Measurements from ENCODE around the gene OGDH. TPM values are rescaled to one million over a fixed set of nuclear protein-coding genes. Genes with fewer than 3 reads are reported as not detected.

OGDH gene
- total RNA-seq, 1 donor from 2014 or later: 80.0 TPM

DNA sequence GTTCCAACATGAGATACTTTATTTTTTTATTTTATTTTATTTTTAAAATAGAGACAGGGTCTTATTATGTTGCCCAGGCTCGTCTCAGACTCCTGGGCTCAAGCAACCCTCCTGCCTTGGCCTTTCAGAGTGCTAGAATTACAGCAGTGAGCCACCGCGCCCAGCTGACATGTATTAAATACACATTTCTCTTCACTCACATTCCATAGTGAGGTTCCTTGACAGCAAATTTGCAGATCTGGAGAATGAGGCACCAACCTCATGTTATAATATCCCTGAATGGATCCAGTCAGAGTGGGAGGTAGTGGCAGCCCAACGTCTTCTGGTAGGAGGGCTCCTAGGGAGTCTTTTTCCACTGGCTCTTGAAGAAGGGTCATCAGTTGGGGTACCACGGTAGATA is 46.1 kb downstream of the OGDH start:
- Mint-ChIP-seq H3K4me1 (ENCODE audit: low read depth) (peaks cover 6% of the 10 kb centered on the region), H3K9me3 (ENCODE audit: low read depth) (peaks cover 4% of the 10 kb centered on the region), H3K27me3 (ENCODE audit: low read depth) (no peaks in the 10 kb centered on the region), H3K4me3 (ENCODE audit: unreplicated experiment) (no peak overlapping the region), H3K36me3 (ENCODE audit: low read depth) (peaks cover 22% of the 10 kb centered on the region), H3K27ac (ENCODE audit: unreplicated experiment) (no peak overlapping the region)
- TF ChIP-seq, protein P1, sequence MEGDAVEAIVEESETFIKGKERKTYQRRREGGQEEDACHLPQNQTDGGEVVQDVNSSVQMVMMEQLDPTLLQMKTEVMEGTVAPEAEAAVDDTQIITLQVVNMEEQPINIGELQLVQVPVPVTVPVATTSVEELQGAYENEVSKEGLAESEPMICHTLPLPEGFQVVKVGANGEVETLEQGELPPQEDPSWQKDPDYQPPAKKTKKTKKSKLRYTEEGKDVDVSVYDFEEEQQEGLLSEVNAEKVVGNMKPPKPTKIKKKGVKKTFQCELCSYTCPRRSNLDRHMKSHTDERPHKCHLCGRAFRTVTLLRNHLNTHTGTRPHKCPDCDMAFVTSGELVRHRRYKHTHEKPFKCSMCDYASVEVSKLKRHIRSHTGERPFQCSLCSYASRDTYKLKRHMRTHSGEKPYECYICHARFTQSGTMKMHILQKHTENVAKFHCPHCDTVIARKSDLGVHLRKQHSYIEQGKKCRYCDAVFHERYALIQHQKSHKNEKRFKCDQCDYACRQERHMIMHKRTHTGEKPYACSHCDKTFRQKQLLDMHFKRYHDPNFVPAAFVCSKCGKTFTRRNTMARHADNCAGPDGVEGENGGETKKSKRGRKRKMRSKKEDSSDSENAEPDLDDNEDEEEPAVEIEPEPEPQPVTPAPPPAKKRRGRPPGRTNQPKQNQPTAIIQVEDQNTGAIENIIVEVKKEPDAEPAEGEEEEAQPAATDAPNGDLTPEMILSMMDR (IDR thresholded peaks at IDR 0.05): no peak
- no peak for DNase-seq (ENCODE audit: low spot score)

GRCh38 chr7:44654255-44654796 is 47.9 kb downstream of the OGDH start:
- Mint-ChIP-seq H3K4me3 (ENCODE audit: unreplicated experiment) (no peak overlapping the region), H3K4me1 (ENCODE audit: low read depth) (peaks cover 6% of the 10 kb centered on the region), H3K9me3 (ENCODE audit: low read depth) (peaks cover 7% of the 10 kb centered on the region), H3K36me3 (ENCODE audit: low read depth) (peaks cover 22% of the 10 kb centered on the region), H3K27ac (ENCODE audit: unreplicated experiment) (no peak overlapping the region), H3K27me3 (ENCODE audit: low read depth) (no peaks in the 10 kb centered on the region)
- TF ChIP-seq, protein P1 (IDR thresholded peaks at IDR 0.05): no peak
- no peak for DNase-seq (ENCODE audit: low spot score)

- no peaks in the 10 kb centered on the region for H3K27me3 Mint-ChIP-seq (ENCODE audit: low read depth)
- H3K4me1 Mint-ChIP-seq (ENCODE audit: low read depth): peaks cover 6% of the 10 kb centered on the region
- H3K27ac Mint-ChIP-seq (ENCODE audit: unreplicated experiment): no peak overlapping the region
- peaks cover 13% of the 10 kb centered on the region for H3K9me3 Mint-ChIP-seq (ENCODE audit: low read depth)
- H3K4me3 Mint-ChIP-seq (ENCODE audit: unreplicated experiment): no peak overlapping the region
- no peak for DNase-seq (ENCODE audit: low spot score)
- H3K36me3 Mint-ChIP-seq (ENCODE audit: low read depth): peaks cover 28% of the 10 kb centered on the region
- TF ChIP-seq, protein P1 (IDR thresholded peaks at IDR 0.05): no peak
These were observed 48.9 kb downstream of the OGDH start for GRCh38 chr7:44655341-44655740.

DNA sequence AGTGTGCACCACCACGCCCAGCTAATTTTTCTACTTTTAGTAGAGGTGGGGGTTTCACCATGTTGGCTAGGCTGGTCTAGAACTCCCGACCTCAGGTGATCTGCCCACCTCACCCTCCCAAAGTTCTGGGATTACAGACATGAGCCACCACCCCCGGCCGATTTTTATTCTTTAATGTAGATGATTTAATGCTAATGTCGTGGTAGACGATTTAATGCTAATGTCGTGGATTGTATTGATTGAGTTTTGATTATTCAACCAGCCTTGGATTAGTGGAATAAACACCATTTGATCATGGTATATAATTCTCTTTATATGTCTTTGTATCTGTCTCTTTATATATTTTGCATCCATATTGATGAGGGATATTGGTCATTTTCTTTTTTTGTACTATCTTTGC is 52.6 kb downstream of the OGDH start:
- Mint-ChIP-seq H3K36me3 (ENCODE audit: low read depth) (peaks cover 41% of the 10 kb centered on the region), H3K27ac (ENCODE audit: unreplicated experiment) (no peak overlapping the region), H3K4me1 (ENCODE audit: low read depth) (peaks cover 3% of the 10 kb centered on the region), H3K4me3 (ENCODE audit: unreplicated experiment) (no peak overlapping the region), H3K27me3 (ENCODE audit: low read depth) (no peaks in the 10 kb centered on the region), H3K9me3 (ENCODE audit: low read depth) (peaks cover 25% of the 10 kb centered on the region)
- no peak for DNase-seq (ENCODE audit: low spot score)
- TF ChIP-seq, protein P1 (IDR thresholded peaks at IDR 0.05): no peak

- peaks cover 25% of the 10 kb centered on the region for H3K9me3 Mint-ChIP-seq (ENCODE audit: low read depth)
- no peaks in the 10 kb centered on the region for H3K27me3 Mint-ChIP-seq (ENCODE audit: low read depth)
- no peak overlapping the region for H3K4me3 Mint-ChIP-seq (ENCODE audit: unreplicated experiment)
- H3K36me3 Mint-ChIP-seq (ENCODE audit: low read depth): peaks cover 36% of the 10 kb centered on the region
- TF ChIP-seq, protein P1 (IDR thresholded peaks at IDR 0.05): no peak
- no peak for DNase-seq (ENCODE audit: low spot score)
- no peak overlapping the region for H3K27ac Mint-ChIP-seq (ENCODE audit: unreplicated experiment)
- H3K4me1 Mint-ChIP-seq (ENCODE audit: low read depth): peaks cover 22% of the 10 kb centered on the region
These were observed 54.8 kb downstream of the OGDH start for GRCh38 chr7:44661233-44661632.

Measured in chondrocyte (in vitro differentiated cells).